ENCODE results near the gene GALK1.

DNA sequence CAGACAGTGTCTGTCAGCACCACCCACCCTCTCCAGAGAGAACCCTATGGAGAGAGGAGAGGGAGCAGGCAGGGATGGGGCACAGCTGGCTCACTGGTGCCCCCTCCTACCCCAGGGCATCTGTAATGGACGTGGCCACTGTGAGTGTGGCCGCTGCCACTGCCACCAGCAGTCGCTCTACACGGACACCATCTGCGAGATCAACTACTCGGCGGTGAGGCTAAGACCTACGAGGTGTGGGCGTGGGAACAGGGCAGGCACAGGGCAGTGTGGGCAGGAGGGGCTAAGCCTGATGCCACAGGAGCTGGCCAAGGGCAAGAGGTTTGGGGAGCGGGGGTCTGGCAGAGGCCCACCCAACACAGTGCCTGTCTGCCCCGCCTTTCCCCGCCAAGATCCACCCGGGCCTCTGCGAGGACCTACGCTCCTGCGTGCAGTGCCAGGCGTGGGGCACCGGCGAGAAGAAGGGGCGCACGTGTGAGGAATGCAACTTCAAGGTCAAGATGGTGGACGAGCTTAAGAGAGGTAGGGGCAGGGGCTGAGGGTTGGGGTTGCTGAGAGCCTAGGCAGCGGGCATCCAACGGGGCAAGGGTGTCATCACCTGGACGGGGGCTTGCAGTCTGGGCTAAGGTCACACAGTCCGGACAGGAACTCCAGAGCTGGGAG lies 28.7 kb downstream of the GALK1 start:
- TF ChIP-seq, protein P1, sequence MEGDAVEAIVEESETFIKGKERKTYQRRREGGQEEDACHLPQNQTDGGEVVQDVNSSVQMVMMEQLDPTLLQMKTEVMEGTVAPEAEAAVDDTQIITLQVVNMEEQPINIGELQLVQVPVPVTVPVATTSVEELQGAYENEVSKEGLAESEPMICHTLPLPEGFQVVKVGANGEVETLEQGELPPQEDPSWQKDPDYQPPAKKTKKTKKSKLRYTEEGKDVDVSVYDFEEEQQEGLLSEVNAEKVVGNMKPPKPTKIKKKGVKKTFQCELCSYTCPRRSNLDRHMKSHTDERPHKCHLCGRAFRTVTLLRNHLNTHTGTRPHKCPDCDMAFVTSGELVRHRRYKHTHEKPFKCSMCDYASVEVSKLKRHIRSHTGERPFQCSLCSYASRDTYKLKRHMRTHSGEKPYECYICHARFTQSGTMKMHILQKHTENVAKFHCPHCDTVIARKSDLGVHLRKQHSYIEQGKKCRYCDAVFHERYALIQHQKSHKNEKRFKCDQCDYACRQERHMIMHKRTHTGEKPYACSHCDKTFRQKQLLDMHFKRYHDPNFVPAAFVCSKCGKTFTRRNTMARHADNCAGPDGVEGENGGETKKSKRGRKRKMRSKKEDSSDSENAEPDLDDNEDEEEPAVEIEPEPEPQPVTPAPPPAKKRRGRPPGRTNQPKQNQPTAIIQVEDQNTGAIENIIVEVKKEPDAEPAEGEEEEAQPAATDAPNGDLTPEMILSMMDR (conservative IDR thresholded peaks at IDR 0.05; ENCODE audit: low read length) = no peak
- TF ChIP-seq EZH2phosphoT487 (IDR thresholded peaks at IDR 0.05; ENCODE audit: borderline replicate concordance) = no peak

Measured in Loucy (cell line).